ENCODE data around the gene NSD1.
A peak's percentile ranks its signal among the peaks of the same experiment; 100 is the strongest.
"Not testable (repeated sequence)": the region's sequence is repeated elsewhere in the genome, so short reads cannot be mapped to it uniquely, and the experiment has no call there.

The NSD1 gene

DNA sequence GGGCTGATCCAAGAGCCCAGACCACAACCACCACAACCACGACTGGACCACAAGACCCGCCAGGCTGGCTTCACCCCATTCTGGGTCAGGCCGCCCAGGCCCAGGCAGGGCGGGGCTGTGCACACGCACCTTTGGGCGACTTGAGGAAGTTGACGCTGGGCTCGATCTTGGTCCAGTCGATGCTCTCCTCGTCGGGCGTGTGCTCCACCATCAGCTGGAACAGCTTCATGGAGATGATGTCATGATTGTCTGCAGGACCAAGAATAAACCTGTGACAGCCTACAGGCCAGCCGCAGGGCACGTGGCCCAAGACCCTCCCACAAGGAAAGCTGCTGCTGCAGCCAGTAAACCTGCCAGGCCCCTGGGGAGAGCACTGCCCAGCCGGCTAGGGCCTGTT lies 200.6 kb downstream of the NSD1 start:
- no peak for DNase-seq

DNA sequence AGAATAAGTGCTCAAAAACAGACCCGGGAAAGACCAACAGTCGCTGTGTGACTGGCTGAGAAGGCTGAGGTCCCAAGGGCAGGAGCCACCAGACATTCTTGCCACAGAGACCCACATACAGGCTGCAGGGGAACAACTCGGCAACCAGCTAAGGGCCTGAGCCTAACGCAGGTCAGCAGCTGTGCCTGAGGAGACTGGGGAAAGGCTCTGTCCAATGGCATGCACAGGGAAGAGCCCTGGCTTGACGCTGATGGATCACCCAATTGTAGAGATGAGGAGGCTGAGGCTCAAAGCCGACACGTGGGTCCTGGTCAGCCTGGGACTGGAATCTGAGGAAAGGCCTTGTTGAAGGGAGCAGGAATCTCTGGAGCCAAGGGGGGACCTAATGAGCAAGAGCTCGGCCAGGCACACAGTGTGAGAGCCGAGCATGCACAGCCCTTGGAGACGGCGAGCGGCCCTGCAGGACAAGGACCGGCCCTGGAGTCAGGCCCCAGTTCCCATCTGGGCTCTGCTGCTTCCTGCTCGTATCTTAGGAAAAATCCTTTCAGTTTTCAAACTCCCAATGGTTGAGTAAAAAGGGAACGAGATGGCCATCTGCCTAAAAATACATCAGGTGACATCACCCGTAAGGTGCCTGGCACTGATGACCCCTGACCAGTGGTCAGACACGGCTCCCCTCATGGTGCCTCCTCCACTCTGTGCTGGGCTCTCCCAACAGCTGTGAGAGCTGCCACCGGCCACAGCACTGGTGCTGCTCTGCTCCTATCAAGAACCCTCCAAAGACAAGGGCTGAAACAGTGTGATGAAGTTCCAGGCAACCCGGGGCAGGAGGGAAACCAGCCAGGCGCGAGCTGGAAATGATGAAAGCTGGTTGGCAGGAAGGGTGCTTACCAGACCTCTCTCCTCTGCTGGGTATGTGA lies 201.5 kb downstream of the NSD1 start:
- no peak for DNase-seq

DNA sequence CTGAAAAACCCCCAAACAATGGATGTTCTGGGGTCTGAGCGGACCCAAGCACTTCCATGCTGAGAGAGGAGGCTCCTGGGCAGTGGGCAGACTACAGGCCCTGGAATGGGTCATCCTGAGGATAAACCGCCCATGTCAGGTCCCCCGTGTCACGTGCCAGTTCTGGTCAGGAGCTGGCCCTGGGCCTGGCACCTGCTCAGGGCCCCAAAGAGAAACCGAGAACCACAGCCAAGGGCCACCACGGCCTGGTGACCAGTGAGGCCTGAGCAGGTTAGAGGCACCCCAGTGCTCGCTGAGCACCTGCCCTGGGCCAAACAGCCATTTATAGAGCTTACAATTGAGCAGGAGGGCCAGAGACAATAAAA lies 202.1 kb downstream of the NSD1 start:
- DNase-seq, result no peak

- DNase-seq, result peak; percentile 26
These were observed 202.5 kb downstream of the NSD1 start for GRCh38 chr5:177336112-177336511.

- DNase-seq, result no peak
These were observed 203.3 kb downstream of the NSD1 start for GRCh38 chr5:177336603-177337494.

DNA sequence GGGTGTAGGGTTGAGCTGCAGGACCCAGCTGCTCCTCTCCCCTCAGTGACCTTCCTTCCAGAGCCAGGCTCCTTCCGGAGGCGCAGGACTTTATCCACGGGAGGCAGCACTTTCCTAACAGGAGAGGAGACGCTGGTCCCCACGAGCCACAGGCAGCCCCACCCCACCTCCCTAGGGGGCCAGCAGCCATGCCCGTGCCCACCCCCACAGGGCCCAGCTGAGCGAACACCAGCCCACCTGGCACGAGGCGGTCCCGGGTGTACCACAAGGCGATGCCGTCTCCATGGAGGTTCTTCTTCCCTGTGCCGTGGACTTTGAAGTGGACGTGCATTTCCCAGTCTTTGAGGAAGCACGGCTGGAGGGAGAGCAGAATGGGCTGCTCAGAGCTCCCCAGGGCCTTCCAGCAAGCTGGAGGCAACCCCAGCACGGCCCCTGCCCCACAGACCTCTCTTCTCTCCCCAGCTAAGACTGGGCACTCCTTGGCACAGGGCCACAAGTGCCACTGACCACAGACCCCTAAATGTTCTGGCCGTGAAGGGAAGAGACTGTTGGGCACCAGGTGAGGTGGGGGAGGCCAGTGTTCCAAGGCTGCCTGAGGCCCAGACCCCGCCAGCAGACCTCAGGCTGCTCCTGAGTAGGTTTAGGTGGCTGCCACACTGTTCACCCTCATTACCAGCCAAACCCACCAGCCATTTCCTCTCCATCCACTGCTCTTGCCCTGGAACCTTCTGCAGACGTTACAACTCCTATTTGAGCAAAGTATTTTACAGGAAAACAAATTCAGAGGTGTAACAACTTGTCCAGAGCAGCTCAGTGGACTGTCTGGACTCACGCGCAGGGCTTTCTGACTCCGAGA lies 204.9 kb downstream of the NSD1 start:
- DNase-seq, result no peak

GRCh38 chr5:177339107-177339638 lies 205.6 kb downstream of the NSD1 start:
- no peak for DNase-seq

DNA sequence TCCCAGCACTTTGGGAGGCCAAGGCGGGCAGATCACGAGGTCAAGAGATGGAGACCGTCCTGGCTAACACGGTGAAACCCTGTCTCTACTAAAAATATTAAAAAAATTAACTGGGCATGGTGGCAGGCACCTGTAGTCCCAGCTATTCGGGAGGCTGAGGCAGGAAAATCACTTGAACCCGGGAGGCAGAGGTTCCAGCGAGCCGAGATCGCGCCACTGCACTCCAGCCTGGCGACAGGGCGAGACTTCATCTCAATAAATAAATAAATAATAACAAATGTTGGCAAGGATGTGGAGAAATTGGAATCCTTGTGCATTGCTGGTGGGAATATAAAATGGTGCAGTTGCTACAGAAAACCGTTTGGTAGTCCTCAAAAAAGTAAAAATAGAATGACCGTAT lies 209.4 kb downstream of the NSD1 start:
- DNase-seq, result not testable (repeated sequence)

DNA sequence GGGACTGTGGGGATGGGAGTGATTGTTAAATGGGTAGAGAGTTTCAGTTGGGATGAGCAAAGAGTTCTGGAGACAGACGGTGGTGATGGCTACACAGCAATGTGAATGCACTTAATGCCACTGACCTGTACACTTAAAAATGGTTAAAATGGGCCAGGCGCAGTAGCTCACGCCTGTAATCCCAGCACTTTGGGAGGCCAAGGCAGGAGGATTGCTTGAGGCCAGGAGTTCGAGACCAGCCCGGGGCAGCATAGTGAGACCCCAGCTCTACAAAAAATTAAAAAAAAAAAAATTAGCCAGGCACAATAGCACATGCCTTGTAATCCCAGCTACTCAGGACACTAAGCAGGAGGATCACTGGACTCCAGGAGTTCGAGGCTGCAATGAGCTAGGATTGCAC lies 210.2 kb downstream of the NSD1 start:
- no peak for DNase-seq

- DNase-seq, result no peak
These were observed 211.3 kb downstream of the NSD1 start for GRCh38 chr5:177344891-177345290.

DNA sequence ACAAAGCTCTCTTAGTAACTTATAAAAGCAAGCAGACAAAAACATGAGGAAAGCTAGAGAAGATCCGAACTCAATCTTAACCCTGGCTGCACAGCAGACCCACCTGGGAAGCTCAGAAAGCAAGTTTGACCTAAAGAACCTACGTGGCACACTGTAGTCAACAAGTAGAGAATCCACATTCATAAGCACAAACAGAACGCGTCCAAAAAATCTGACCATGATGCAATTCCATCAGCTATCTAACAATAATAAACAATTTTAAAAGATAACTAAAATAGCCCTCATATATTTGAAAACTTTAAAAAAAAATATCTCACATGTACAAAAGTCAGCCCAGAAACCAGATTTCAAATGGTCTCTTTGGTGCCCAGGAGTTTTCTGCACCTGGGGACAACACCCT lies 213.2 kb downstream of the NSD1 start:
- no peak for DNase-seq

- no peak for DNase-seq
These were observed 214.1 kb downstream of the NSD1 start for GRCh38 chr5:177347699-177348098.

DNA sequence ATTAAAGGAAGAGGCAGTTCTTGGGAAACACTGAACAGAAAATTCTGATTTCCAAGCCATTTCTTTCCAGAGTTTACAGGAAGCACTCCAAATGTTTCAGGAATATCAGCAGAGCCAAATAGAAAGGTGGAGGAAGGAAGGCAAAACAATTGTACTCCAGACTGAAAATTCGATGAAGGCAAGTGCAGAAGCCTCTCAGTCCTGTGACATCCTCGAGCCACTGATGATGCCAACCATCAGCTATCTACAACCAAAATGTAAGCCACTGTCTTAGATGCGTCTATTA lies 215.7 kb downstream of the NSD1 start:
- DNase-seq, result no peak

DNA sequence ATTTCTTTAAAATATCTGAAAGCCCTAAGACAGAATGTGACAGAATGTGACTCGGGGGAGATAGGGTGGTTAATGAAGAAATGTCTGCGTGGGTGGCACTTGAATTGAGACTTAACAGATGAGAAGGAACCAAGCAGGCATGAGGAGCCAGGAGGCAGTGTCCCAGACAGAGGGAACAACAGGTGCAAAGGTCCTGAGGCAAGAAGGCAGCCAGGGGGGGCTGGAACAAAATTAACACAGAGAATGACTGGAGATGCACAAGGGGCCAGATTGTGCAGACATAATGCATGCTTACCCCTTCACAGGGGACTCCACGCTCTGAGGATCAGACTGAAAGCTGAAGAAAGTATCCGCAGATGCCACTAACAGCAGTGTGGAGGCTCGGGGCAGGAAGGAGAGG lies 216.2 kb downstream of the NSD1 start:
- no peak for DNase-seq
